ENCODE data around the gene DUSP9.

The DUSP9 gene

DNA sequence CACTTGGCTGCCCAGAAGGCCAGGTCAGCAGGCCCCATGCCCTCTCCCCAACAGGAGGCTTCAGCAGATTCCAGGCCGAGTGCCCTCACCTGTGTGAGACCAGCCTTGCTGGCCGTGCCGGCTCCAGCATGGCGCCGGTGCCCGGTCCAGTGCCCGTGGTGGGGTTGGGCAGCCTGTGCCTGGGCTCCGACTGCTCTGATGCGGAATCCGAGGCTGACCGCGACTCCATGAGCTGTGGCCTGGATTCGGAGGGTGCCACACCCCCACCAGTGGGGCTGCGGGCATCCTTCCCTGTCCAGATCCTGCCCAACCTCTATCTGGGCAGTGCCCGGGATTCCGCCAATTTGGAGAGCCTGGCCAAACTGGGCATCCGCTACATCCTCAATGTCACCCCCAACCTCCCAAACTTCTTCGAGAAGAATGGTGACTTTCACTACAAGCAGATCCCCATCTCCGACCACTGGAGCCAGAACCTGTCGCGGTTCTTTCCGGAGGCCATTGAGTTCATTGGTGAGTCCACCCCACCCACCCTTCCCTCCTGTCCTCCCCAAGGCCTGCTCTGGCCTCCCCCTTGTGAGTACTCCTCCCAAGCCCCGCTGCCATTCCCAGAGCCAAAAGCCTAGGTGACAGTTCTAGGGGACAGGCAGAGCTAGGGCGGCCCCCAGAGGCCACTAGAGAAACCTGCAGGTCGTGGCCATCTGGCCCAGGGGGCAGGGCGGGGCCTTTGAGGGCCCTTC lies 2.3 kb downstream of the DUSP9 start:
- DNase-seq, result no peak

DNA sequence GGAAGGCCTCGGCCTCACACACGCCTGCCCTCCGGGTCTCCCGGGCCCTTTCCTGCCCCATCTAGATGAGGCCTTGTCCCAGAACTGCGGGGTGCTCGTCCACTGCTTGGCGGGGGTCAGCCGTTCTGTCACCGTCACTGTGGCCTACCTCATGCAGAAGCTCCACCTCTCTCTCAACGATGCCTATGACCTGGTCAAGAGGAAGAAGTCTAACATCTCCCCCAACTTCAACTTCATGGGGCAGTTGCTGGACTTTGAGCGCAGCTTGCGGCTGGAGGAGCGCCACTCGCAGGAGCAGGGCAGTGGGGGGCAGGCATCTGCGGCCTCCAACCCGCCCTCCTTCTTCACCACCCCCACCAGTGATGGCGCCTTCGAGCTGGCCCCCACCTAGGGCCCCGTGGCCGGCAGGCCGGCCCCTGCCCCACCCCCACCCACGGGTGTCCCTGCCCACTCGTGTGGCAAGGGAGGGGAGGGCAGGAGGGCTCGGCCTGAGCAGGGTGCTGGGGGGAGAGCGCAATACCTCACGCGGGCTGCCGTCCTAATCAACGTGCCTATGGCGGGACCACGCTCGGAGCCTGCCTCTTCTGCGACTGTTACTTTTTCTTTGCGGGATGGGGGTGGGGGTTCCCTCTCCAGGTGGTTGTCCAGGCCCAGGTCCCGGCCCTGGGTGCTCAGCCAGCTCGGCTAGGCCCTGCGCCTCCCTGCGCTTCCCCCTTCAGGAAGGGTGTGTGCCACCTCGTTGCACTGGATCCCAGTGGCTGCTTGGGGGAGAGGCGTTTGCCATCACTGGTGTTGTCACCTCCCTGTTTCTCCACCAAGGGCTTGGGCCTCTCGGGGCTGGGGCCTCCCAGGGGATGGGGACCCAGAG lies 3.1 kb downstream of the DUSP9 start:
- no peak for DNase-seq

DNA sequence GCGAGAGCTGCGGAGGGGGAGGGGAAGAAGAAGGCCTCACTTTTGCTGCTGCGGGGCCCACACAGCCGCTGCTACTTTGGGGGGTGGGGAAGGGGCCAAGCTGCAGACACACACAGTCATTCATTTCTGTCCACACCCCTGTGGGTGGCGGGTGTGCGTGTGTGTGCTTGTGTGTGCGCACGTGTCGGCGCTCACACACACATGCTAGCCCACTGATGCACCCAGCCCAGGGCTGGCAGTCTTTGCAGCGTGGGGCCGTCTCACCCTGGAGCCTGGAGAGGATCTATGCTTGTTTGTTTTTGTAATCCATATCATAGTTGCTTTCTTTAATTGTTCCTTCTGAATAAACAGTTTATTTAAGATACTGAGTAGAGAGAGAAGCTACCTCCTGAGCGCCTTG lies 4.0 kb downstream of the DUSP9 start:
- DNase-seq, result no peak

DNA sequence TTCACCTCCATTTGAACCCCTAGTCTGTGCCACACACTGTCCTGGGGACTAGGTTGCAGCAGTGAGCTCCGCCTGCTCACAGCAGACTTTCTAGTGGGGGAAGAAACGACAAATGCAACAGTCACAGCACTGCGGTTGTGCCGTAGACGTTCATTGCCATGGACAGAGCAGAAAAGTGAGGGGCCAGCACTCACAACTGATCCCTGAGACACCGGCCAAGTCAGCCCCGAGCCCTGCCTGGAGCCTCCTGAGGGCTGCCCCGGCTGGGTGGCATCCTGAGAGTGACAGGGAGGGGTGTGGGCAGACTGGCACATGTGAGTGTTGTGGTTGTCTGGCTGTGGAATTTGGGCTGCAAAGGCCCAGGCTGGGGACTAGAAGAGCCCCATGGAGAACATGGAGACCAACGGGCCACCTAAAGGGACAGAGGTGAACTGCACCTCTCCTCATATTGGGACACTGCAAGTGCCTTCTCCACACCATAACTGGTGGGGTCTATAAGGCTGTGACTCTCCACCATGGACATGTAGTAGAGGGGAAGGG lies 4.6 kb downstream of the DUSP9 start:
- DNase-seq, result no peak

DNA sequence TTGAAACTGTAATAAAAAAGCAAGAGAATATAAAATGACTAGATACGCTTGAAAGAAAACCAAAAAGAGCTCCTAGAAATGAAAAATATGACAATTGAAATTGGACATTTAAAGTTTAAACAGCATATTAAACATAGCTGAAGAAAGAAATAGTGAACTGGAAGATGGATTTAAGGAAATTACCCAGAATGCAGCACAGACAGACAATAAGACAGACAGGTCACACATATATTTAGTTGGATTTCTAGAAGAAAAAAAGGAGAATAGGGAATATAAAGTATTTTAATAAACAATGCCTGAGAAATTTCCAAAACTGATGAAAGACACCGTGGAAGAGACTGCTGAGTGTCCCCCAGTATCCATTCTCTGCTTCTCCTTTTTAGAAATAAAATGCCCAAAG lies 6.6 kb downstream of the DUSP9 start:
- DNase-seq, result no peak

DNA sequence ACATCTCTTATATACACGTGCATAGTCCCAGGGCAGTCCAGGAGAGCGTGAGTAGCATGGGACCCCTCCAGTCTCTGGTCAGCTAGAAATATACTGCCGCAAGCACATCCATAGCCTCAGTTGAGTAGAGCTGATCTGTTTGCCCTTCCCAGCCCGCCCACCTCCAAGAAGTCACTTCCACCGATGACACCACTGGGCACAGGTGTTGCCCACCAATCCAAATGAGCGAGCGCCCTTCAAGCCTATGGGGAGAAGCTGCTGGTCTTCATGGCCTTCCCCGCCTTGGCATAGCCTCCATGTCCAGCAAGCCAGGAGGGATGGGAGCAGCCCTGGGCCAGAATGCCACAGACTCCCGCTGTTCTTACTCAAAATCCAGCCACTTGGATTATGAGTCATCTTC lies 10.2 kb downstream of the DUSP9 start:
- DNase-seq, result no peak

DNA sequence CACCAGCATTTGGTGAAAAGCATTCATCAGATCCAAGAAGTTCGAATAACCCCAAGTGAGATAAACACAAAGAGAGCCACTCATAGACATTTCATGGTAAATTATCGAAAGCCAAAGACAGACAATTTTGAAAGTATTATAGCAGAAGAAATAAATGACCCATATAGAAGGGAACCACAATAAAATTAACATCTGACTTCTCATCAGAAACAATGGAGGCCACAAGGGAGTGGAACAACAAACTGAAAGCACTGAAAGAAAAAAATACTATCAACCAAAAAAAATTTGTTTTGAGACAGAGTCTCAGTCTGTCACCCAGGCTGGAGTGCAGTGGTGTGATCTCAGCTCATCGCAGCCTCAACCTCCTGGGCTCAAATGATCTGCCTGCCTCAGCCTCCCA lies 12.3 kb downstream of the DUSP9 start:
- no peak for DNase-seq

DNA sequence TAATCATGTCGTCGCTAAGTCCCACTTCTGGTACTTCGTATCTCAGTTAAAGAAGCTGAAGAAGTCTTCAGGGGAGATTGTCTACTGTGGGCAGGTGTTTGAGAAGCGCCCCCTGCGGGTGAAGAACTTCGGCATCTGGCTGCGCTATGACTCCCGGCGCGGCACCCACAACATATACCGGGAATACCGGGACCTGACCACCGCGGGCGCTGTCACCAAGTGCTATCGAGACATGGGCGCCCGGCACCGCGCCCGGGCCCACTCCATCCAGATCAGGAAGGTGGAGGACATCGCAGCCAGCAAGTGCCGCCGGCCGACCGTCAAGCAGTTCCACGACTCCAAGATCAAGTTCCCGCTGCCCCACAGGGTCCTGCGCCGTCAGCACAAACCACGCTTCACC lies 15.3 kb downstream of the DUSP9 start:
- DNase-seq, result no peak

DNA sequence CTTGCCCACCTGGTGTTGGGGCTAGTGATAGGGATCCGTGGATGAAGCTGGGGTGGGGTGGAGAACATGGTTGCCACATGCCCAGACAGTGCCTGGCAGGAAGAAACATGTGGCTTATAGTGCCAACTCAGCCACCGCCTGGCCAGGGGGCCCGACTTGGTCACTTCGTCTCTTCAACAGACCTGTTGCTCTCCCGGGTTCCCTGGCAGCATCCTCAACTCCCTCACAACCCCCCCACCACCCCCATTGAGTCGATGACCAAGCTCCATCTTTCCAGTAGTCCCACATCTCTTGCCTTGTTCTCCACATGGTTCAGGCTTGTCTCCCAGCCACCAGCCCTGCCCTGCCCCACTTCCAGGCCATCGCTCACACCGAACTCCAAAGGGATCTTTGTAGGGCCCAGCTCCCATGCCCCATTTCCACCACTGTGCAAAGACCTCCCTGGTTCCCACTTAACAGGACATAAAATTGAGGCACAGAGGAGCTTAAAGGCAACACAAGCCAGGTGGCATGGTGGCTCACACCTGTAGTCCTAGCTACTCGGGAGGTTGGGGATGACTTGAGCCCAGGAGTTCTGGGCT lies 18.8 kb downstream of the DUSP9 start:
- DNase-seq, result no peak

DNA sequence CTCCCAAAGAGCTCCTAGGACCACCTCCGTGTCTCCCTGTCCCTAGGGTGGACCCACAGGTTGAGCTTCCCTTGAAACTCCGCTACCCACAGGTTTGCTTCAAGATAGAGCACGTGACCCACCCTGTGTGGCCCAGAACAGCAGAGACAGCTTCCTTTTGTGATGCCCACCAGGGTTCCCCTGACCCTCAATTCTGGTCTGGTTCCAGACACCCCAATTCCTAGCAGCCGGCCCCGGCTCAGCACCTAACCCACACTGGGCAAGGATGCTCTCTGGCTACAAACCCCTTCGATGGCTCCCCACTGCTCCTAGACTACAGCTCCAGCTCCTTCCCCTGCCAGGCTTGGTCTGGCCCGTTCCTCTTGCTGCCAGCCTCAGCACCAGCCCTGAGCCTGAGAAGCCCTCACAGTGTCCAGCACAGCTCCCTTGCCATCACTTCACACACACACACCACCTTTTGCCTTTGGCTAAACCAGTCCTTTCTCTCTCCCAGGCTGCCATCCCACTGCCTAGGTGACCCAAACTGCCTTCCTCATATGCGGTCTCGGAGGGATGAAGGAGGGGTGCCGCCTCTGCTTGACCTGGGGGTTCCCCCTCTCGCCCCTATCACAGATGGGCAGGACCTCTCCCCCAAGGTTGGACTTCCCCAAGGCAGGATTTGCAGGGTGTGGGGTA lies 20.4 kb downstream of the DUSP9 start:
- no peak for DNase-seq

DNA sequence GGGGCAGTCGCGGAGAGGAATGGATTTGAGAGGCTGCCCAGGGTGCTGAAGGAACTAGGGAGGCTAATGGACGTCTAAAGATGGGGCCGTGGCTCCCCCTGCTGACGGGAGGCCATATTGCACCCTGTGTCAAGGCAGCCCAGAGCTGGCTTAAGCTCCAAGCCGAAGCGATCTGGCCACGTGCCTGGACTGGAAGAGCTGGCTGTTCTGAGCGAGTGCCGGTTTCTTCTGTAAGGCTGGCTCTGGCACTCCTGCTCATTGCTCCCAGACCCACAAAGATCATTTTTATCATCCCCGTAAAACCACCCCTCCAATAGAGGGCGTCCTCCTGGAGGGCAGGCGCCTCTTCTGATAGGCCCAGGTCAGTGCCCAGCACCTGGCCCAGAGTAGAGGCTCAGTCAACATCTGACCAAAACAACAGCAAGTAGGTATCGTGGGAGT lies 21.0 kb downstream of the DUSP9 start:
- DNase-seq, result peak in 12 of 14 donors; percentile 23 to 82 (median 72)

DNA sequence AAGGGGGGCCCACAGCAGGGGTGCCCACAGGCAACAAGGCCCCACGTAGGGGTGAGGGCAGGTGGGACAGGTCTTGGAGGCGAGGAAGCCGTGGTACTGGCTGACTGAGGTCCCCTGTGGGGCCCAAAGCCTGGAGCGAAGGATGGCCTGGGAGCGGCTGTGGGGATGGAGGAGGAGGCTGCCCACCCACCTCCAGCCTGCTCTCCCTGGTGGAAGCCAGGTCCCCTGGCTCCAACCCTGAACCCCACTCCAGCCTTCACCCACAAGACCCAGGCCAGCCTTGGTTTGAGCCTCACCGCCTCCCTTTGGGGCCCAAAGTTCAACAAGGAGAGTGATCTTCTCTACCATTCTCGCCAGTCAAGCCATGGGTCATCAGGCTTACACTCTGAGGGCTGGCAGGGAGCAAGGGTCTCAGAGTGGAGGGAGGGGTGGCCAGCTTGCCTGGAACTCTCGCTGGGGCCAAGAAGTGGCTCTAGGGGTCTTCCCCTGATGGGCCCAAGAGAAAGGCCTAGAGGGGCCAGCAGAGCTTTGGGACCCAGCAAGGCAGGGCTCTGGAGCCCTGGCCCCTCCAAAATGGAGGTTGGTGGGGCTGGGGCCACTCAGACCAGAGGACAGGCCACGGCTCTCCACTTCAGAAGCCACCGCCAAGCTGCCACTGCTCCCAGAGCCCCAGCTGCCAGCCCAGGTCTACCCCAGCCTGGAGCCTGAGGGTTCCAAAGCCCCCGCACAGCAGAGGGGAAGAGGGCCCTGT lies 21.6 kb downstream of the DUSP9 start:
- no peak for DNase-seq

DNA sequence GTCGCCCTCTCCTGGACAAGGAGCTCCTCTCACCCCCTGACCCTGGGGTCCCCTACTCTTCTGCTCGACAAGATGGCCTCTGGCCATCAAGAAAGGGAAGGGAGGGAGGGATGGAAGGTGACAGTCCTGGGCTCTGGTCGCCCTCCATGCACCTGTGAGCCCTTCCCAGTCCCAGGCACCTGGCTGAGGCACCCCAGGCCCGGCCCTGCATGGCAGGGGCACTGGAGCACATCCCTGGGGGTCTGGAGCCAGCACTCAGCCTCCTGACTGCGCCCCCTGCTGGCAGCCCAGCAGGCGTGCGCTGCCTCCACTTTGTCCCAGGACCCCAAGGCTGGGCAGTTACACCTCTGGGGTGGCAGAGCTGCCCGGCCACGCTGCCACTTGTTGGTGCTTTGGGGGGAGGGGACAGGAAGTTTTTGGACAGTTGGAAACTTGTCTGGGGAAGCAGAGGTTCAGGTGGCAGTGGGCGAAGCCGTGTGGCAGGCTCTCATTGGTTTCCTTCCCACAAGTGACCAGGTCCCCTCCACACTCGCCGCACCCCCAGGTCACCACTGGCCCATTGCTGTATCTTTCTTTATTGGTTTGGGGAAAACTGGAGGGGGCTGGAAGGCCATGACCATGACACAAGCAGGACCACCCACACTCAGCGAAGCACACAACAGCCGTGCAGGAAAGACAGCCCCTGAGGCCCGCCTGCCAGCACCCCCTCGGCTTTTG lies 22.3 kb downstream of the DUSP9 start:
- no peak for DNase-seq

DNA sequence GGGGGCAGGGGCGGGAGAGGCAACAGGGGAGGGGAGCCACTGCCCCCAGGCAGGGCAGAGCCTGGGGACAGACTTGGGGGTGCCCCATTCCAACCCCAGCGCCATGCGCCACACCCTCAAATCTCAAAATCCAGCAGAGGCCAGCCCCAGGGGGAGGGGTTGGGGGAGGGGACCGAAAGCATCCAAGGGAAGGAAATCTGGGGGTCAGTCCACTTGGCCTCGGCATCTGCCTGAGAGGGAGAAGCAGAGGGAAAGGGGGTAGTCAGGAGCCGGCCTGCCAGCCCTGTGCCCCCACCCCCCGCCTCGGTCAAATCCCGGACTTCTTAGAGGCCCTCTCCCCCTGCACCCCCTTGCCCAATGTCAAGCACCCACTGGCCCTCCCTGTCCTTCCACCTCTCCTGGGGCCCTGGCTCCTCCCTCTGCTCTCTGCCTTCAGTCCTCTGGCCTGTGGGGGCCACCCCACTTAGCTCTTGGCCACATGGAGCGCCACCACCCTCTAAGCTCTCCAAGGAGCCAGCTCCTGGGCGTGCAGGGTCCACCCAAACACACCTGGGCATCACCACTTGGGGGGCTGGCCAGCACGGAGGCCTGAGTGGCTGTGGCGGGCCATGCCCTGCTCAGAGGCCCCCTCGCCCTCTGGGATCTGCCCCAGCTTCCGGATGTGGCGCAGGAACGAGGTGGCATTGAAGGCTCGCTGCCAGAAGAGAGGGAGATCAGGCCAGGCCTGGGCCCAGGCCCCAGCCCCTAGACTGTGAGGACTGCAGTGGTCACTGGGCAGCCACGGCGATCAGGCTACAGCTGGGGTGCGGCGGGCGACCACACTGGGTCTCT lies 23.1 kb downstream of the DUSP9 start:
- no peak for DNase-seq

DNA sequence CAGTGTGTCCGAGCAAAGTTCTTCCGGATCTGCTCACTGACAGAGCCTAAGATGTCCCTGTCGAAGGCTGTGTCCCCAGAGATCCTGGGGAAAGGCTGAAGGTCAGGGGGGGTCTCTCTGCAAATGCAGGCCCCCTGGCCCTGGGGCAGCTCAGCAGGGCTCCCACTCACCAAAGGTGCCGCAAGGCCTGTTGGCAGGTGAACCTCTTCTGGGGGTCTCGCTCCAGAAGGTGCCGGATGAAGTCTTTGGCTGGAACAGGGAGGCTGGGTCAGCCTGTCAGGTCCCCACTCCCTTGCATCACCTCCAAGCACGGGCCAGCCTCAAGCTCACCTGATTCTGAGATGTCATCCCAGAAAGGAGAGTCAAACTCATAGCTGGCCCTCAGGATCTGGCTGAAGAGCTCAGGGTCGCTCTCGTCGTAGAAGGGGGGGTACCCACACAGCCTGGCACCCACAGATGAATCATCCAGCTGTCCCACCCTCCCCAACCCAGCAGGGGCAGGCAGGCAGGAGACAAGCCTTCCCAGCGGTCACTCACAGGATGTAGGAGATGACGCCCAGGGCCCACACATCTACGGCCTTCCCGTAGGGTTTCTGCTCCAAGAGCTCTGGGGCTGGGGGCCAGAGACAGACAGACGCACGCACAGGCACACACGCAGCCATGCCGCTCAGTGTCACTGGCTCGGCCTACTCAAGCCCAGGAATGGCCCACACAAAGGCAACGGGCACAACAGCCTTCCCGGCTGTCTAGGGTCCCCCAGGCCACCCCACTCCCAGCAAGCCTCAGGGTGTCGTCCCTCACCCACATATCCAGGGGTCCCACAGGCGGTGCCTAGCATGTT lies 24.0 kb downstream of the DUSP9 start:
- no peak for DNase-seq

DNA sequence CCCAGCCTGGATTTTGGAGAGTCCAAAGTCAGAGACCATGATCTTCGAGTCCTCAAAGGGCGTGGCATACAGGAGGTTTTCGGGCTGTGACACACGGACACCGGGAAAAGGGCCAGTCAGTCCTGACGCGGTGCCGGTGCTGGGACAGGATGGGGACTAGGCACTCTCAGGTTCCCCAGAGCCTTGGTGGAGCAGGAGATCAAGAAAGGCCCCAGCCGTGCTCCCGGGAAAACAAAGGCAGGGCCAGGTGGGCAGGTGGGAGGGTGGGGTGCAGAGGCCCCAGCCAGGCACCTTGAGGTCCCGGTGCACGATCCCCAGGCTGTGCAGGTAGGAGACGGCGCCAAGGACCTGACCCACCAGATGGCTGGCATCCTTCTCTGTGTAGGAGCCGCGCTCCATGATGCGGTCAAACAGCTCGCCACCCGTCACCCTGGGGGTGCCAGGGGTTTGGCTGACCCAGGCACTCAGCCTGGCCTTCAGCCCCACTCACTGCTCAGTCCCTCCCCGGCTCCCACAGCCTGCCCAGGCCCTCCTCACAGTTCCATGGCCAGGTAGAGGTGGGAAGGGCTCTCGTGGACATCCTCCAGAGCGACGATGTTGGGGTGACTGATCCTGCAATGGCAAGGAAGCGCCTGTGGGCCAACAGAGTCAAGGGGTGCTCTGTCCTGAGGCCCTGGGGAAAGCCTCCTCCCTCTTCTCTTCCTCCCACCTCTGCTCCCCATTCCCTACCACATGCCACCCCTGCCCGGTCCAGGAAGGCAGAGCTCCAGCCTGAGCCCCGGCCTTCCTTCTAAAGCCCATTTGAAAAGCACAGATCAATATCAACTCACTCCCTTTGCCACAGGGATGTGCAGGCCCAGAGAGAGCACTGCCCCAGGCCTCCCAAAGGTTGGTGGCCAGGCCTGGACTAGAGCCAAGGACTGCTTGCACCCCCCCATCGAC lies 24.9 kb downstream of the DUSP9 start:
- DNase-seq, result no peak

DNA sequence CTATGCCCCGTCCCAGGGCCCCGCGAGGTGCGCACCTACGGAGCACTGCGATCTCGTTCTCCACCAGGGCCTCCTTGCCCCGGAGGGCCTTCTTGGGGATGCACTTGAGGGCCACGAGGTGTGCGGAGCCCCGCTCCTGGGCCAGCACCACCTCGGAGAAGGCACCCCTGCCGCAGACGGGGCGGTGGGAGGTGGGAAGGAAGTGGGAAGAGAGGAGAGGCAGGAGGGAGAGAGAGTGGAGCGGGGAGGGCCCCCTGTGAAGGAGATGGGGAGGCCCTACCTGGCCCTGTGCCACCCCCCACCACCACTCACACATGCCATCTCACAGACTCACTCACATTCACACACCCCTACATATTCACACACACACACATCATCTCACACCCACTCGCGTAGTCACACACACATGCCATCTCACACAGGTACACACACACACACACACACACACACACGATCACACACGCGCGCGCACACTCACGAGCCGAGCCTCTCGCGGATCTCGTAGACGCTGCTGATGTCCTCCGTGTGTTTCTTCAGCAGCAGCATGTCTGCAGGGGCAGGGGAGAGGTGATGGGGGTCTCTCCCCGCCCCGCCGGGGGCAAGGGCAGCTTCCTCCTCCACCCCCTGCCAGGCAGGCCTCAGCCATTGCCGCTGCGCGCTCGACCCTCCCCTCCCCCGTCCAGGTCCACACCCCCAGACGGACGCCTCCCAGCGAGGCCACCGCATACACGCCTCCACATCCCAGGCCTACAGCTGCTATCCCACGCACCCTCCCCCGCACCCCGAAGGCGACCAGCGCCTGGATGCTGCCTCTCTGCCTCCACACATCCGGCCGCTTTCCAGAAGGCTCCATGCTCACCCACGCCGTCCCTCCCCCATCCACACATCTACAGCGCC lies 25.8 kb downstream of the DUSP9 start:
- DNase-seq, result no peak
